GM20431 (cell line): Measurements from ENCODE around the gene PIRT.

Source experiments
- in situ Hi-C: fragments of 300-500 bp; cut with MseI, MboI; formaldehyde crosslinking; loops from one replicate; pipeline ENCODE4 v1.15.0; 2020; ENCODE audit warnings: low sequenced_read_pairs; ENCODE audit not compliant: unreplicated experiment

Gene PIRT

GRCh38 chr17:10827898-10828552, 9.9 kb downstream of the PIRT start:
- in situ Hi-C loops, result loop anchor here (25.0 kb wide), 1 partner anchor 91 kb away; the partner anchor contains the start of gene TMEM220

- in situ Hi-C loops, result loop anchor here (25.0 kb wide), 1 partner anchor 88 kb away; the partner anchor contains the start of gene TMEM220
Measured at GRCh38 chr17:10824874-10825273, 13.0 kb downstream of the PIRT start.

- in situ Hi-C loops, result no loop called here
Measured at GRCh38 chr17:10821770-10822169, 16.1 kb downstream of the PIRT start.

- in situ Hi-C loops, result no loop called here
Measured at GRCh38 chr17:10821054-10821453, 16.8 kb downstream of the PIRT start.

- in situ Hi-C loops, result no loop called here
Measured at GRCh38 chr17:10815319-10815718, 22.6 kb downstream of the PIRT start.

GRCh38 chr17:10814075-10814474, 23.8 kb downstream of the PIRT start:
- in situ Hi-C loops, result no loop called here

GRCh38 chr17:10812674-10813073, 25.2 kb downstream of the PIRT start:
- in situ Hi-C loops, result no loop called here

- in situ Hi-C loops, result no loop called here
Measured at GRCh38 chr17:10809605-10810004, 28.3 kb downstream of the PIRT start.

GRCh38 chr17:10807704-10808128, 30.2 kb downstream of the PIRT start:
- in situ Hi-C loops, result no loop called here

- in situ Hi-C loops, result no loop called here
Measured at GRCh38 chr17:10806545-10807262, 31.2 kb downstream of the PIRT start.

GRCh38 chr17:10805911-10806310, 32.0 kb downstream of the PIRT start:
- in situ Hi-C loops, result no loop called here

GRCh38 chr17:10804546-10804945, 33.3 kb downstream of the PIRT start:
- in situ Hi-C loops, result no loop called here

GRCh38 chr17:10803830-10804475, 33.9 kb downstream of the PIRT start, which contains the start of gene TMEM238L:
Gene TMEM238L, minus strand, starts transcription at chr17:10804099. Its CDS starts 136 bp downstream, at chr17:10803963.
- in situ Hi-C loops, result no loop called here

GRCh38 chr17:10803350-10803749, 34.5 kb downstream of the PIRT start:
- in situ Hi-C loops, result no loop called here

- in situ Hi-C loops, result no loop called here
Measured at GRCh38 chr17:10802496-10803284, 35.2 kb downstream of the PIRT start.

- in situ Hi-C loops, result no loop called here
Measured at GRCh38 chr17:10799407-10799806, 38.5 kb downstream of the PIRT start.

GRCh38 chr17:10798910-10799309, 39.0 kb downstream of the PIRT start:
- in situ Hi-C loops, result no loop called here

- in situ Hi-C loops, result no loop called here
Measured at GRCh38 chr17:10798332-10798749, 39.5 kb downstream of the PIRT start.

- in situ Hi-C loops, result no loop called here
Measured at GRCh38 chr17:10797476-10798328, 40.2 kb downstream of the PIRT start.
